ENCODE data around the gene DTX3. TPM values are rescaled to one million over a fixed set of nuclear protein-coding genes. Genes with fewer than 3 reads are reported as not detected.
"Not testable (repeated sequence)": the region's sequence is repeated elsewhere in the genome, so short reads cannot be mapped to it uniquely, and the experiment has no call there.

DTX3 gene
- total RNA-seq, 4 donors from 2014 or later, result 4.2 to 15.7 (median 11.5) TPM

- H3K4me1 ChIP-seq, result peaks cover 0 to 17% (median 12%) of the 10 kb centered on the region in 4 donors
- peak in 2 of 3 donors; percentile 64 to 73 for DNase-seq
- no peaks in the 10 kb centered on the region for H3K9me3 ChIP-seq
- no peak overlapping the region for H3K4me3 ChIP-seq
- peaks cover 0 to 4% of the 10 kb centered on the region in 2 donors for H3K27me3 ChIP-seq
- no peaks in the 10 kb centered on the region for H3K36me3 ChIP-seq
- H3K27ac ChIP-seq, result no peak overlapping the region
- no peak for TF ChIP-seq CTCF (IDR thresholded peaks at IDR 0.05)
- TF ChIP-seq POLR2A (IDR thresholded peaks at IDR 0.05), result no peak
Measured at GRCh38 chr12:57614178-57614947, 9.7 kb downstream of the DTX3 start.

- H3K27me3 ChIP-seq, result peaks cover 0 to 10% of the 10 kb centered on the region in 2 donors
- no peak for TF ChIP-seq CTCF (IDR thresholded peaks at IDR 0.05)
- TF ChIP-seq POLR2A (IDR thresholded peaks at IDR 0.05), result no peak
- no peak for DNase-seq
- H3K9me3 ChIP-seq, result no peaks in the 10 kb centered on the region
- no peak overlapping the region for H3K27ac ChIP-seq
- peaks cover 0 to 23% (median 14%) of the 10 kb centered on the region in 4 donors for H3K4me1 ChIP-seq
- no peaks in the 10 kb centered on the region for H3K36me3 ChIP-seq
- H3K4me3 ChIP-seq, result no peak overlapping the region
Measured at GRCh38 chr12:57614948-57615500, 10.4 kb downstream of the DTX3 start.

GRCh38 chr12:57615637-57616036 is 11.0 kb downstream of the DTX3 start:
- H3K36me3 ChIP-seq, result no peaks in the 10 kb centered on the region
- DNase-seq, result no peak
- H3K4me3 ChIP-seq, result no peak overlapping the region
- H3K9me3 ChIP-seq, result no peaks in the 10 kb centered on the region
- peaks cover 0 to 21% (median 15%) of the 10 kb centered on the region in 4 donors for H3K4me1 ChIP-seq
- TF ChIP-seq POLR2A (IDR thresholded peaks at IDR 0.05) (no peak), CTCF (IDR thresholded peaks at IDR 0.05) (no peak)
- H3K27ac ChIP-seq, result no peak overlapping the region
- peaks cover 0 to 16% of the 10 kb centered on the region in 2 donors for H3K27me3 ChIP-seq

- no peaks in the 10 kb centered on the region for H3K36me3 ChIP-seq
- H3K4me1 ChIP-seq, result peaks cover under 1 to 21% (median 18%) of the 10 kb centered on the region in 4 donors
- TF ChIP-seq CTCF (IDR thresholded peaks at IDR 0.05) (no peak), POLR2A (IDR thresholded peaks at IDR 0.05) (no peak)
- H3K27ac ChIP-seq, result no peak overlapping the region
- no peak for DNase-seq
- no peaks in the 10 kb centered on the region for H3K9me3 ChIP-seq
- H3K27me3 ChIP-seq, result peaks cover 0 to 25% of the 10 kb centered on the region in 2 donors
- H3K4me3 ChIP-seq, result no peak overlapping the region
Measured at GRCh38 chr12:57616383-57617101, 11.9 kb downstream of the DTX3 start.

- no peaks in the 10 kb centered on the region for H3K9me3 ChIP-seq
- H3K27me3 ChIP-seq, result peaks cover 0 to 25% of the 10 kb centered on the region in 2 donors
- no peak for DNase-seq
- TF ChIP-seq CTCF (IDR thresholded peaks at IDR 0.05) (no peak), POLR2A (IDR thresholded peaks at IDR 0.05) (no peak)
- no peak overlapping the region for H3K4me3 ChIP-seq
- peaks cover 3 to 23% (median 16%) of the 10 kb centered on the region in 4 donors for H3K4me1 ChIP-seq
- H3K27ac ChIP-seq, result no peak overlapping the region
- H3K36me3 ChIP-seq, result no peaks in the 10 kb centered on the region
Measured at GRCh38 chr12:57617942-57618341, 13.3 kb downstream of the DTX3 start.

GRCh38 chr12:57618431-57618830 is 13.8 kb downstream of the DTX3 start:
- not testable (repeated sequence) for DNase-seq, H3K9me3 ChIP-seq, H3K36me3 ChIP-seq, H3K4me3 ChIP-seq, H3K27ac ChIP-seq
- Histone ChIP-seq H3K27me3 (peaks cover 0 to 25% of the 10 kb centered on the region in 2 donors), H3K4me1 (peaks cover 3 to 23% (median 16%) of the 10 kb centered on the region in 4 donors)
